Posterior vena cava (tissue), 2 donors: Measurements from ENCODE around the gene WDR7. TPM values are rescaled to one million over a fixed set of nuclear protein-coding genes. Genes with fewer than 3 reads are reported as not detected.
"Not testable (repeated sequence)": the region's sequence is repeated elsewhere in the genome, so short reads cannot be mapped to it uniquely, and the experiment has no call there.

ENCODE experiments used
- DNase-seq: peaks from one replicate; pipeline ENCODE4 v3.0.0-alpha.2; 2020; ENCODE audit warnings: low spot score
- intact Hi-C, 2 donors: fragments of 100-400 bp; cut with DNase I; formaldehyde crosslinking; loops; one replicate each; pipeline versions ENCODE4 v1.14.1 to v1.14.2; 2022 to 2023
- total RNA-seq, 2 donors: library from RNA; stranded (reverse); fragmentation: NEBNext Ultra II Directional; extraction: Animal tissue kit (Norgen Biotek cat#: 25700); gene quantifications; one replicate each; pipeline ENCODE4 v1.2.1, GENCODE V29; 2021
- donor health status: DM: yes; HTN: yes; CAD: no.
- donor health status: DM: yes; HTN: yes; CAD: no.

WDR7 gene
- total RNA-seq, 2 donors from 2014 or later = 24.9 to 27.3 TPM

DNA sequence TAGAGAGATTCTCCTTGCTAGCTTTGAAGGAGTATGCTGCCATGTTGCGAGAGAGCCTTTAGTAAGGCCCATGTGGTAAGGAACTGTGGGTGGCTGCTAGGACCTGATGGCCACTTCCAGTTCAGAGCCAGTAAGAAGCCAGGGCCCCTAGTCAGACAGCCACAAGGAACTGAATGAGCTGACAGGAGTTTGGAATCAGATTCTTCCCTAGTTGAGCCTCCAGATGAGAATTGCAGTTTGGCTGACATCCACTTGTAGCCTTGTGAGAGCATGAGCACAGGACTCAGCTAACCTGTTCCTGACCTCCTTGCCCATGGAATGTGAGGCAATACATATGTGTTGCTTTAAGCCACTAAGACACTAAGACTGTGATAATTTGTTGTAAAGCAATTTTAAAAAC lies 1.2 kb upstream of the WDR7 start:
- no peak for DNase-seq
- intact Hi-C loops = no loop called here

DNA sequence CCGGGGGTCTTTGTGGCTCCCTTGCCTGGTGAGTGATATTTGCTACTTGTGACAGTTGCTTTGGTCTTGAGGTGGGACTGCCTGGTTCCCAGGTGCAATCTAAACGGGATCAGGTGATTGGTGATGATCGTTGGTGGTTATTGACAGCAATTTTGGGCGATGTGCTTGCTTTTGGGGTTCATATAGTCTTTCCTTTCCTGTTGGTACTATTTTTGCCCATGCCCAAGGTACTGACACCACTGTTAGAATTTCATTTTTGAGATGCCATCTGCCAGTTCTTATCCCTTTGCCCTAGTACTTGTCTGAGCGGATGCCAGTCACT lies 573 bp downstream of the WDR7 start:
- DNase-seq = no peak
- intact Hi-C loops = no loop called here

DNA sequence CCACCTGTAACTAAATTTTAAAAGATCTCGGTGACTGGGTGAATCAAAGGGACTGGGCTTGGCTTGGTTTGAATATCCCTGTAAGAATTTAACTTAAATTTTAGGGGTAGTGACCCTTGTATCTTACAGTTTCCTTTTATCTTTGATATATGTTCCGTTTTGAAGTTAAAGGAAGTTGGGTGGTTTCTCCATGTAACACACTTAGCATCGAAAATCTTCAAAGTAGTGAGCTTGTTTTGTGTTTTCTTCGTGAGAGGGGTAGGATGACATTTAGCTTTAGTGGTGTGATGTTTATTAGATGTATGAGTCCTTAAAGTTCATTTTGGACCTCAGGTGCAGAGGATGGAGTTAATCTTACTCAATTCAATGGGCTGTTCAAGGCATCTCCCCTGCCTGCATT lies 1.6 kb downstream of the WDR7 start:
- intact Hi-C loops = no loop called here
- DNase-seq = no peak

DNA sequence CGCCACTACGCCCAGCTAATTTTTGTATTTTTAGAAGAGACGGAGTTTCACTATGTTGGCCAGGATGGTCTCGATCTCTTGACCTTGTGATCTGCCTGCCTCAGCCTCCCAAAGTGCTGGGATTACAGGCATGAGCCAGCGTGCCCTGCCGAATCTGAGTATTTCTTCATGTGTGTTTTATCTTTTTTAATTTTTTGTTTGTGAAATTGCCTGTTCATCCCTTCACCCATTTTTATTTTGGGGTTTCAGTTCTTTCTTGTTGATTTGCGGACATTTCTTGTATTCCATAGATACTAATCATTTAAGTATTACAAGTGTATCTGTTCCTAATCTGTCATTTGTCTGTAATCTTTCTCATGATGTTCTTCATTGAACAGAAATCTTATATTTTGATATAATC lies 3.1 kb downstream of the WDR7 start:
- intact Hi-C loops, DNase-seq: not testable (repeated sequence)

DNA sequence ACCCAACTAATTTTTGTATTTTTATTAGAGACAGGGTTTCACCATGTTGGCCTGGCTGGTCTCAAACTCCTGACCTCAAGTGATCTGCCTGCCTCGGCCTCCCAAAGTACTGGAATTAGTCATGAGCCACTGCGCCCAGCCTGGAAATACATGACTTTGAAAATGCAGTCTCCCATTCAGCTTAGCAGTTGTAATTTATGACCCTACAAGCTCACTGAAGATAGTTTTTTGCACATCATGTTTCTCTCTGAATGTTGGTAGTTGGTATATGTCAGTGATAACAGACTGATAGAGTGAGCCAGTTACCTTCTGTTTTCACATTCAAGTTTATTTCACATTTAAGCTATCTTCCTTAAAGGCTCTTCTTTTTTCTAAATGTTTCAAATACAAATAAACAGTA lies 7.1 kb downstream of the WDR7 start:
- no peak for DNase-seq
- intact Hi-C loops = no loop called here

DNA sequence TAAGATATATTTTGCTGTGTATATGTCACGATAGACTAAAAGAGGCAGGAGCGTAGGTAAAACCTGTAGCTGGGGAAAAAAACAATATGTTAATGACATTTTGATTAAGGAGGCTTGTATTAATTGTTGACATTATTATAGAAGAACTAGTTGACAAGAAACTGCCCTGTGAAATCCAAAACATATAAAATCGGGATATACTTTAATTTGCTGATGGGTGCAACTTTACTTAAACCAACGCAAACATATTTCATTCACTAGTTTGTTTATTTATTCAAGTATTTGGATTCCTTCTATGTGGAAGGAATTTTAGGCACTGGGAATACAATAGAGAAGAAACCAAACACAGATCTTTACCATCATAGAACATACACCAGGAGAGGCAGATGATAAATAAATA lies 8.0 kb downstream of the WDR7 start:
- intact Hi-C loops = no loop called here

DNA sequence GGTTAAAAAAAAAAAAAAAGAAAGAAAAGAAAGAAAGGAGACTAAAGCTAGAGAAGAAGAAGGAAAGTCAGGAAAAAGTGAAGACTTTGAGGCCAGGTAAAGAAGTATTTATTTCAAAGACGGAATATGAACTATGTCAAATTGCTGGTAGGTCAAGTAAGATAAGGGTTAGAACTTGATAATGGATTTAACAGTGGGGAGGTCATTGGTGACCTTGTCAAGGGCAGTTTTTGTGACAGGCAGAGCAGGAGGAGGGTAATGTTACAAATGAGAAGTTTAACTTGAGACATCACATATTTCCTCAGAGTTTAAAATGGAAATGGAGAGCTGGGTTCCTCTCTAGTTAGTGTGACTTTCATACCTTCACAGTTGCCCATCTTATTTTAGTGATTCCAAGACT lies 9.5 kb downstream of the WDR7 start:
- no peak for DNase-seq
- intact Hi-C loops = no loop called here

More for the DNA sequence above, 8.0 kb downstream of the WDR7 start:
- DNase-seq = no peak

DNA sequence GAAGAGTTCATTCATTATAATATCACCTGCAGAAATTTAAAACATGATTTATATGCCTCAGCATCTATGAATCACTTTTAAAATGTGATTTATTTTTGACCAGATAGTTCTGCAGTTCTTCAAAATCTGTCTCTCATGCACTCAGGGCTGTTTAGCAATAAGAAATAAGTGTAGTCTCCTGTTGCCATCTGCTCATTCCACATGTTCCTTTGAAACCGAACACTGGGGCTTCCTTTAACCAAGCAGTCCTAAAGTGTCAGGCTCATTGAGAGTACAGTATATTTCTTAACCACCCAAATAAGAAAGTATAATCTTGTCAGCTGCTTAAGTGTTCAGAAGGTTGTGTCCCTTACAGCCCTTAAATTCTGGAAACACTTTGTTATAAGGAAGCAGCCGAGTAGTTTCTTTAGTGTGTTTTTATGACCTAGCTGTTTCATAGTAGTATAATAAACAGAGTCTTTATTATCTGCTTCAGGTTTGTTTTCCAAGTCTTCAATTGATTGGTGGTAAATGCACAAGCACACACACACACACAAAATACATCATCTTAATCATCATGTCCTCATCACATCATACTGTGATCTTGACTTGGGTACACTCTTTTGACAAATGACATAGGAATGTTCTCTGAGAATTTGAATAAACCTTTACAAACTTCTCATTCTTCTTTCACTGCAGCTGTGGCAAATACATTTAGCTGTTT lies 10.4 kb downstream of the WDR7 start:
- intact Hi-C loops = no loop called here

DNA sequence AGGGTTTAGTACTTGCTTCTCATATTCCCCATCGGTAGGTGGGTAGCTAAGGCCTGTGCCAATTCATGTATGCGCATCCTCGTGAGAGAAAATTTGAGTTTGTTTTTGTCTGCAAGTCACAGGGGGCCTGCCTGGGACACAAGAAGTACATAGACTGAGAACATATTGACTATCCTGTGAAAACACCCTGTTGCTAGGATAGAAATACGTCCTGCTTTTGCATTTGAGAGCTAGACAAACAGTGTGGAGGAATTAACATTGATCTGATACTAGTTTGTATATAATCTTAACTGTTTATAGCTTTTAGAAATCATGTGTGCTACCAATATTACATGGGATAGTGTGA lies 10.9 kb downstream of the WDR7 start:
- no peak for DNase-seq
- intact Hi-C loops = no loop called here

More for the DNA sequence above, 10.4 kb downstream of the WDR7 start:
- no peak for DNase-seq

DNA sequence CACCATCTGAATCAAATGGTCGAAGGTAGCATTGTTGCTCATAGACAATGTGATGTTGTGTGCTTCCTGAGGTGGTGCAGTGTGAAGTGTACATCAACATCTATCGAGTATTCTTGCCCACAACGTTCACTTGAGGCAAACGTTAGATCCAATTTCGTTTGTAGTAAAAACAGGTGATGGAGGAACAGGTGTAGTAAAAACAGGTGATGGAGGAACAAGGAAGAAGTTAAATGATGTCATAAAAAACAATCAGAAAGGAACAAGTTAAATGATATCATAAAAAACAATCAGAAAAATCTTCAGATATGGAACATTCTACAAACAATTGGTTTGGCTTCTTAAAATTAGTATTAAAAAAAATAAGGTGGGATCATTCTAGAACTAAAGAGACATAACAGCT lies 11.3 kb downstream of the WDR7 start:
- DNase-seq = no peak
- intact Hi-C loops = no loop called here

DNA sequence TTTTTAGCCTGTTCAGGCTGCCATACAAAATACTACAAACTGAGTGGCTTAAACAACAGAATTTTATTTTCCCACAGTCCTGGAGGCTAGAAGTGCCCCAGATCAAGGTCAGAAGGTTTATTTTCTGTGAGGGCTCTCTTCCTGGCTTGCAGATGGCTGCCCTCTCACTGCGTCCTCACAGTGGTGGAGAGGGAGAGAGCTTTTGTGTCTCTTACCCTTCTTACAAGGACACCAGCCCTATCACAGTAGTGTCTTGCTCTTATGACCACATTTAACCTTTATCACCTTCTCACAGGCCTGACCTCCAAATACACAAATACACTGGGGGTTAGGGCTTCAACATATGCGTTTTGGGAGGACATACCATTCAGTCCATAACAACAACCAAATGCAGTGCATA lies 11.7 kb downstream of the WDR7 start:
- intact Hi-C loops = no loop called here
- DNase-seq = no peak

DNA sequence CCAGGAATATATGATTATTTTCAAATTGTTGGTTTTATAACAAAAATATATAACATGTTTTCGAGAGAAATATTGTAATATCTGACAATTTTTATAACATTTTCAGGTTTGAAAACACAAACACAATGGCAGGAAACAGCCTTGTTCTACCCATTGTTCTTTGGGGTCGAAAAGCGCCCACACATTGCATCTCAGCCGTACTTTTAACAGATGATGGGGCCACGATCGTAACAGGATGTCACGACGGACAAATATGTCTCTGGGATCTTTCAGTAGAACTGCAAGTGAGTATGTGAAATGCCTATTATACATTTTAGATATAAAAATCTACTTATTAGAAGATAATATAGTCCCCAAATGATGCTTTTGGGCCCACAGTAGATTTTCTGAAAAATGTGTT lies 21.2 kb downstream of the WDR7 start:
- no peak for DNase-seq
- intact Hi-C loops = no loop called here

DNA sequence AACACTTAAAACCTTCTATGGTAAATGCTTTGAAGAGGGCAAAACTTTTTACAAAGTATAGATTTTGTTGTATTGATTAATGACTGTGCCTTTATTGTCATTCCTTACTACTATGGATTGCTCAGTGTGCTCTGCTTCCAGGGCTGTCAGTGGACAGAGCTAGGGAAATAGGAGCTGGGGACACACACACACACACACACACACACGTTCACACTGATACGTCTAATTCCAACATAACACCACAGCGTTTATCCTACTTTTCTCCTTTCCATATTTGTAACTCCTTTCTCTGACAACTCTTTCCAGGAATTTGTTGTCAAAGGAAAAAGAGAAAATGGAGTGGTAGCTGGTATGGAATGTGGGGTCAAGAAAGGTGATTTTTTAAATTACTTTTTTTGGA lies 21.8 kb downstream of the WDR7 start:
- no peak for DNase-seq
- intact Hi-C loops = no loop called here

DNA sequence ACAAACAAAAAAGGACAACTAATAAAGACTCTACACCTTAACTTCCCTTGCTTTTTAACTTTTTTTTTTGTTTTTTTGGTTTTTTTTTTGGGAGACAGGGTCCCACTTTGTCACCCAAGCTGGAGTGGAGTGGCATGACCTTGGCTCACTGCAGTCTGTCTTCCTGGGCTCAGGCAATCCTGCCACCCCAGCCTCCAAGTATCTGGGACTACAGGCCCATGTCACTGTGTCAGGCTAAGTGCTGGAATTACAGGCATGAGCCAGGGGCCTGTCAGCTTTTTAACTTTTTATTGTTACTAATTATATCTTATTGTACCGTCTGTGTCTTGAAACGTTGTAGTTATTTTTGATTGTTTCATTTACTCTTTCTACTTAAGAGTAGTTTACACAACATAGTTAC lies 25.5 kb downstream of the WDR7 start:
- intact Hi-C loops = no loop called here
- no peak for DNase-seq

DNA sequence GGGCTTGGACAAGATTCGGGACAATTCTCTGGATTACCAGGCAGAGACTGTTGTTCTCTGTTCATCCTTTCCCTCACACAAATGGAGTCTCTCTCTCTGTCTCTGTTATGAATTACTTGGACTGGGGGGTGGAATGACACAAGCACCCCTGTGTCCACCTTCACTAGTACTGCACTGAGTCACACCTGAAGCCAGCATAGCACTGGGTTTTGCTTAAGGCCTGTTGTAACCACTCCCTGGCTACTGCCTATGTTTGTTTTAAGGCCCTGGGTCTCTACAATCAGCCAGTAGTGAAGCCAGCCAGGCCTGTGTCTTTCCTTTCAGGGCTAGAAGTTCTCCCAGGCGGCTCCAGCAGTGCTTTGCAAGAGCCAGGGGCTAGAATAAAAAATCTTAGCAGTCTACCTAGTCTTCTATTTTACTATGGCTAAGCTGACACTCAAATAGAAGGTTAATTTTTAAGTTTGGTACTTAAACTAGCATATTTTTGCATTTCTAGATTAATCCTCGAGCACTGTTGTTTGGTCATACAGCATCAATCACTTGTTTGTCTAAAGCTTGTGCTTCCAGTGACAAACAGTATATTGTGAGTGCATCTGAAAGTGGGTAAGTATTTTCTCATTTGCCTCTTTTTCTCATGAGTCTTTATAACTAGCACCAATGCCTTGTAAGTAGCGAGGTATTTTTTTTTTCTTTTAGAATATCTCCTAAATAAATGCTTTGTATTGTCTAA lies 27.8 kb downstream of the WDR7 start:
- intact Hi-C loops = no loop called here
- no peak for DNase-seq

DNA sequence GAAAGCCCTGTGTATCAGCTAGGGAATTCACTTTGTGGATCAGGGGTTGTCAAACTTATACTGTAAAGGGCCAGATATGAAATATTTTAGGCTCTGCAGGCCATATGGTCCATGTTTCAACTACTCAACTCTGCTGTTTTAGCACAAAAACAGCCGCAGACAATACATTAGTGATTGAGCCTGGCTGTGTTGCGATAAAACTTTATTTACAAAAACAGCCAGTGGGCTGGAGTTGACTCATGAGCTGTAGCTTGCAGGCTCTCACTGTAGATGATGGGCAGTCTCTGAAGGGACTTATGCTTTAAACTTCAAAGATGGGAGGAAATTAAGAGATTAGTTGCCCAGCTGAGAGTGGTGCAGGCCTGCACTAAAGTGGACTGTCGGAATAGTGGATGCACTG lies 33.1 kb downstream of the WDR7 start:
- intact Hi-C loops = no loop called here
- no peak for DNase-seq

DNA sequence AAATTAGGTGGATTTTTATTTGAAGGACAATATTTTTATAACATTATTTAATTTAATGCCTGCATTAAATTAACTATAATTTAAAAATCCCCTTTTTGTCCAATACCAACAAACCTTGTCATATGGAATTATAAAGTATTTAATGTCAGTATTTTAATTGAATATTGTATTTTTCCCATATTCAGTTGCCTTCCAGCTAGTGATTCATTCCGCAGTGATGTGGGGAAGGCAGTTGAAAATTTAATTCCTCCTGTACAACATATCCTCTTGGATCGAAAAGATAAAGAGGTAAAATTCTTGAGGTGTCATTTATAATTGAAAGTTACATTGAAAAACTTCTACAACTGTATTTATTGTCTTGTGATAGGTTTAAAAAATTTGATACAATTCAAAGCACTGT lies 40.4 kb downstream of the WDR7 start:
- intact Hi-C loops = no loop called here
- no peak for DNase-seq

DNA sequence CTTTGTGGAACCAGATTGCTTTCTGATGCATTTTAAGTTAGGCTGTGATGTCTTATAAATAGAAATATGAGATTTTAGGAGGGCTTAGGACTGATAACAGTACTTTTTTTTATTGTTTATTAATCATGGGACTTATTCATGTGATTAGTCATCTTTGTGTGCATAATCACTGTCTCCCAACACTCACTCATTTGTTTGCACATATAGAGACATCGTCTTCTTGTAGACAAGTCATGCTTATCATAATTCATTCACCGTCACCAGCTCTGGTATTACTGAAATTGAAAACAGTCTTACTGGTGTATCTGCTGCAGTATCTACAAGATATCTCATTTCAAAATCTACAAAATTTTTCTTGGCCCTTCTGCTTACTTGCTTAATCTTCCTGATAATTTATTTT lies 45.8 kb downstream of the WDR7 start:
- intact Hi-C loops = no loop called here
- no peak for DNase-seq

DNA sequence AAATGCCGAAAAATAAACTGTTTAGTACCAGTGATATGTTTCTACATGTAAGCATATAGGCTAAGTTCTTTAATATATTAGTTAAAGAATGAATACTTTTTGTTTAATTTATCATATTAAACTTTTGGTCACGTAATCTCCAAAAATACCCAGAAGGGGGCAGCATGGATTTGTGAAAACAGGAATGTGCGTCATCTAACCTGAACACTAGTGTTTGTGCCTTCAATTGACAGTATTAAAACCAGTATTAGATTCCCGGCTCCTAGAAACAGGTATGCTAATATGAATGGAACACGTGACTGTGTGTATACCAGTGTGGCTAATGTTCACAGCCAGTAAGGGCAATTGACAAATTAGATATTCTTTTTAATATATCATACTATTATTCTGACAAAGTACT lies 51.8 kb downstream of the WDR7 start:
- intact Hi-C loops = no loop called here
- no peak for DNase-seq

DNA sequence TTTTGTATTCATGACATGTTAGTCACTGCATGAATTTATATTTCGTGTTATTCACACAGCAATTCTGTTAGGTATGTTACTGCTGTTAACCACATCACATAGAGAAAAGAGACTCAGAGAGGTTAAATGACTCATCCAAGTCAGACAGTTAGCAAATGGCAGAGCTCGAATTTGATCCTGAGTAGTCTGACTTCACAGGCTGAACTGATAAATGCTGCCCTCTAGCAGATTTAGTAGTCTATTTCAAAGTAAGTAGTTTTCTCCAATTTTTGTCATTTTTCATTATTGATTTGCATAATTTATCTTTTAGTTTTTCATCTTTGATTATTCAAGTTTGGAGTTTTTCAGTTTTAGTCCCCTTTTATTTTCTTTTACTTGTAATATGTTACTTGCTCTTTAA lies 58.3 kb downstream of the WDR7 start:
- no peak for DNase-seq
- intact Hi-C loops = no loop called here

DNA sequence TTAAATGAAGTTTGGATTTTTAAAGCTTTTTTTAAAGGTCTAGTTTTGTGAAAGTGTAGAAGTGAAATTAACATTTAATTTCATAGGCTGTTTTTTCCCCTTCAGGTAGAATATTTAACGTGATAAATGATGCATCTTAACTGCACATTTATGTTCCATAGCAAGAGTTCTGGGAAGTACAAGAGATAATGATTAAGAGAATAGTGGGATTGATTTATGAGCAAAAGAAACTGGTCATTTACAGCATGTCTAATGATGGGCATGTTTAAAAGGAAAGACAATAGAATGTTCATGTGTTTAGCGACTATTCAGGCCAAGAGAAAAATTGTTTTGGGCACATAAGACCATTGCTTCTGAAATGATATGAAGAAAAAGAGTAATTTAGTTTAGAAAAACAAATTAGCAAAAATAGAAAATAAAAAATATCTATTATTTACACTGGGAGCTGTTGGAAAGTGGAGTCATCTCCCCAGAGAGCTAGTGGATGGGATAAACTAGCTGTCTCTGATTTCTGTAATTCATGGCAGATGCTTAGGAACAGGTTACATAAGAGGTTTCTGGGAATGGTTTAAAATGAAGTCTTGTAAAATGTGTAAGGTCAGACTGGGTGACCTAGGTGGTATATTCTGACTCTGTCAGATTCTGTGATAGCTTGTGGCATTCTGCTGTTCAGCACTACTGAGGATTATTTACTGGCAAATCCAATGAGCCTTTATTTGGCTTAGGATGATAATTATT lies 60.7 kb downstream of the WDR7 start:
- intact Hi-C loops = no loop called here
- no peak for DNase-seq
